Measurements from ENCODE around the gene CENPN. TPM values are rescaled to one million over a fixed set of nuclear protein-coding genes. Genes with fewer than 3 reads are reported as not detected.

Gene CENPN
- total RNA-seq, 2 experiments from 2014 or later, result 8.7 to 9.7 TPM

- H3K4me3 Mint-ChIP-seq, result no peak overlapping the region
- H3K27ac ChIP-seq (ENCODE audit: low read depth in 1 of 2, low read length in 2 of 2), result no peak overlapping the region
- H3K36me3 ChIP-seq (ENCODE audit: insufficient read depth, low read length), result peaks cover 5% of the 10 kb centered on the region
- intact Hi-C loops (cut with DNase I, micrococcal nuclease), result no loop called here
- peaks cover 25% of the 10 kb centered on the region for H3K36me3 Mint-ChIP-seq (ENCODE audit: low read depth)
- no peaks in the 10 kb centered on the region for H3K27me3 ChIP-seq (ENCODE audit: control insufficient read depth in 1 of 2, insufficient read depth in 2 of 2, low read length in 2 of 2)
- no peaks in the 10 kb centered on the region for H3K4me1 ChIP-seq (ENCODE audit: insufficient read depth, low read length)
- TF ChIP-seq, protein P1, sequence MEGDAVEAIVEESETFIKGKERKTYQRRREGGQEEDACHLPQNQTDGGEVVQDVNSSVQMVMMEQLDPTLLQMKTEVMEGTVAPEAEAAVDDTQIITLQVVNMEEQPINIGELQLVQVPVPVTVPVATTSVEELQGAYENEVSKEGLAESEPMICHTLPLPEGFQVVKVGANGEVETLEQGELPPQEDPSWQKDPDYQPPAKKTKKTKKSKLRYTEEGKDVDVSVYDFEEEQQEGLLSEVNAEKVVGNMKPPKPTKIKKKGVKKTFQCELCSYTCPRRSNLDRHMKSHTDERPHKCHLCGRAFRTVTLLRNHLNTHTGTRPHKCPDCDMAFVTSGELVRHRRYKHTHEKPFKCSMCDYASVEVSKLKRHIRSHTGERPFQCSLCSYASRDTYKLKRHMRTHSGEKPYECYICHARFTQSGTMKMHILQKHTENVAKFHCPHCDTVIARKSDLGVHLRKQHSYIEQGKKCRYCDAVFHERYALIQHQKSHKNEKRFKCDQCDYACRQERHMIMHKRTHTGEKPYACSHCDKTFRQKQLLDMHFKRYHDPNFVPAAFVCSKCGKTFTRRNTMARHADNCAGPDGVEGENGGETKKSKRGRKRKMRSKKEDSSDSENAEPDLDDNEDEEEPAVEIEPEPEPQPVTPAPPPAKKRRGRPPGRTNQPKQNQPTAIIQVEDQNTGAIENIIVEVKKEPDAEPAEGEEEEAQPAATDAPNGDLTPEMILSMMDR (IDR thresholded peaks at IDR 0.05), result no peak
- H3K4me3 ChIP-seq (ENCODE audit: low read length), result no peak overlapping the region
- H3K27ac Mint-ChIP-seq, result no peak overlapping the region
- ATAC-seq (ENCODE audit: poor library complexity) (no peak), DNase-seq (no peak)
- H3K4me1 Mint-ChIP-seq (ENCODE audit: low read depth), result no peaks in the 10 kb centered on the region
- CTCF ChIA-PET, result no interaction called here
- no peaks in the 10 kb centered on the region for H3K9me3 ChIP-seq (ENCODE audit: control insufficient read depth in 1 of 2, insufficient read depth in 1 of 2, low read length in 2 of 2)
- no peaks in the 10 kb centered on the region for H3K9me3 Mint-ChIP-seq
- H3K27me3 Mint-ChIP-seq, result no peaks in the 10 kb centered on the region
- POLR2A ChIA-PET, result no interaction called here
Observed at GRCh38 chr16:80969114-80969484, 37.9 kb upstream of the CENPN start.

DNA sequence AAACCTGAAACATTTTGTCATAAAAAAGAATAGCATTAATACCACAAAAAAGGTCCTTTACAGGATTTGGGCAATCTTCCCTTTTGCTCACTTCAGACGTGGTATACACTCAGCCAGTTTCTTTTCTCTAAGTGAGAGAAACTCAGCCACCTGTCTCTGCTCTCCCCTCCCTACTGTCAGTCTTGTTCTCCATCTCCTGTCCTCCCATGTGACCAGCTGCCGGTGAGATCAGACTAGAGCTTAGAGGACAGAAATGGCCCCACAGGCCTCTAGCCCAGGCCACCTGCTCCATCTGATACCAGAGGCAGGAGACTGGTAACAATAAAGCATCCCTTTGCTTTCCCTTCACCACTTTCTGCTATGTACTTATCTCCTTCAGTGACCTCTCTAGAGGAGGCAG, 35.2 kb upstream of the CENPN start:
- no peak overlapping the region for H3K27ac Mint-ChIP-seq
- Histone ChIP-seq H3K36me3 (ENCODE audit: insufficient read depth, low read length) (peaks cover 25% of the 10 kb centered on the region), H3K4me1 (ENCODE audit: insufficient read depth, low read length) (no peaks in the 10 kb centered on the region), H3K27ac (ENCODE audit: low read depth in 1 of 2, low read length in 2 of 2) (no peak overlapping the region), H3K27me3 (ENCODE audit: control insufficient read depth in 1 of 2, insufficient read depth in 2 of 2, low read length in 2 of 2) (no peaks in the 10 kb centered on the region), H3K9me3 (ENCODE audit: control insufficient read depth in 1 of 2, insufficient read depth in 1 of 2, low read length in 2 of 2) (no peaks in the 10 kb centered on the region), H3K4me3 (ENCODE audit: low read length) (no peak overlapping the region)
- intact Hi-C loops (cut with DNase I, micrococcal nuclease), result no loop called here
- POLR2A ChIA-PET, result no interaction called here
- peaks cover 50% of the 10 kb centered on the region for H3K36me3 Mint-ChIP-seq (ENCODE audit: low read depth)
- no peak for DNase-seq
- ATAC-seq (ENCODE audit: poor library complexity), result no peak
- no peaks in the 10 kb centered on the region for H3K9me3 Mint-ChIP-seq
- no peaks in the 10 kb centered on the region for H3K27me3 Mint-ChIP-seq
- no peaks in the 10 kb centered on the region for H3K4me1 Mint-ChIP-seq (ENCODE audit: low read depth)
- TF ChIP-seq, protein P1 (IDR thresholded peaks at IDR 0.05), result no peak
- H3K4me3 Mint-ChIP-seq, result no peak overlapping the region
- CTCF ChIA-PET, result no interaction called here

DNA sequence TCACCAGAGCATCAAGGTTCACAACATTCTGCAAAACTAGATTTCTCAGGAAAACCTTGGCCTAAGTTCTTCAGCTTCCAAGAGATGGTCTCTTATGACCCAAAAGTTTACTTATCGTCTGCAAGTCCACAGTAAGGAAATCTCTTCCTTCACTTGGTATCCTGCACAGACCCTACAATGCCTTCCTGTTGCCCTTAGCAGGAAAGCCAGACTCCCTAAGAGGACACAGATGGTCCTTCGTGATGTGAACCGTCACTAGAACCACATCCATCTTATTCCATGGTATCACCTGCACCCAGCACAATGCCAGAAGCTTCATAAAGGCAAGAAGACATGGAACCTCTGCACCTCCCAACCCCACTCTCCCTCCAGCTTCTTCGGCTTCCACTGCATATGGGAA, 34.4 kb upstream of the CENPN start:
- H3K4me1 ChIP-seq (ENCODE audit: insufficient read depth, low read length), result no peaks in the 10 kb centered on the region
- H3K4me3 ChIP-seq (ENCODE audit: low read length), result no peak overlapping the region
- CTCF ChIA-PET, result no interaction called here
- H3K36me3 ChIP-seq (ENCODE audit: insufficient read depth, low read length), result peaks cover 31% of the 10 kb centered on the region
- no peak for DNase-seq
- Mint-ChIP-seq H3K27ac (no peak overlapping the region), H3K4me1 (ENCODE audit: low read depth) (no peaks in the 10 kb centered on the region), H3K36me3 (ENCODE audit: low read depth) (peaks cover 58% of the 10 kb centered on the region), H3K9me3 (no peaks in the 10 kb centered on the region), H3K4me3 (no peak overlapping the region), H3K27me3 (no peaks in the 10 kb centered on the region)
- intact Hi-C loops (cut with DNase I, micrococcal nuclease), result no loop called here
- H3K9me3 ChIP-seq (ENCODE audit: control insufficient read depth in 1 of 2, insufficient read depth in 1 of 2, low read length in 2 of 2), result no peaks in the 10 kb centered on the region
- TF ChIP-seq, protein P1 (IDR thresholded peaks at IDR 0.05), result no peak
- H3K27ac ChIP-seq (ENCODE audit: low read depth in 1 of 2, low read length in 2 of 2), result no peak overlapping the region
- ATAC-seq (ENCODE audit: poor library complexity), result no peak
- POLR2A ChIA-PET, result no interaction called here
- no peaks in the 10 kb centered on the region for H3K27me3 ChIP-seq (ENCODE audit: control insufficient read depth in 1 of 2, insufficient read depth in 2 of 2, low read length in 2 of 2)

Measured in CD4-positive, alpha-beta T cell (primary cell).